ENCODE data around the gene SMIM5.

DNA sequence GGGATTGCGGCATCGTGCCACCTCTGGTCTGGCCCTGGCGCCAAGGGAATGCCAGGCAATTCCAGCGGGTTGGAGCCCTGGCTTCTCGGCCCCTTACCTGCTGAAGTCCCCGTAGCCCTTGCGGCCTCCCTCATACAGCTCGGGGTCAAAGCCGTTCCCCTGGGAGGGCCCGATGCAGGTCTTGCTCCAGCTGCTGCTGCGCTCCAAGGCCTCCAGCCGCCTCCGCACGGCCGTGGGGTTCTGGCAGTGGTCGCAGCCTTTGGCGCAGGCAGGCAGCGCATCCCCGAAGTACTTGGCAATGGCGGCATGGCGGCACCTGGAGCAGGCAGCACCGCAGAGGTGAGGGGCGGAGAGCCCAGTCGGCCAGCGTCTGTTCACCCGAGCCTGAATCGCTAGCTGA is 1.9 kb upstream of the SMIM5 start:
- TF ChIP-seq POLR2AphosphoS5 (IDR thresholded peaks at IDR 0.05; ENCODE audit: borderline replicate concordance, low read depth, low read length) (no peak), EZH2 (IDR thresholded peaks at IDR 0.05) (no peak)
